Lung (tissue), 12 donors: ENCODE data around the gene LARGE1. TPM values are rescaled to one million over a fixed set of nuclear protein-coding genes. Genes with fewer than 3 reads are reported as not detected.

Experiments used
- ATAC-seq: fragments of 200-7000 bp; cut with Tn5 transposase; one replicate; pipeline ENCODE4 v1.9.1; 2020; ENCODE audit warnings: moderate number of reproducible peaks; ENCODE audit not compliant: insufficient read depth, low FRiP score
- DNase-seq, 3 donors: peaks; one replicate each; pipeline ENCODE4 v3.0.0-alpha.2; 2013 to 2017
- H3K27ac ChIP-seq, 2 donors: one replicate each; pipeline ENCODE4 v1.5.1; 2013; ENCODE audit warnings: mild to moderate bottlenecking in 2 of 2, moderate library complexity in 2 of 2, control low read depth in 1 of 2, inconsistent platforms in 1 of 2, low read depth in 1 of 2, low read length in 1 of 2
- H3K27me3 ChIP-seq, 3 donors: one replicate each; pipeline ENCODE4 v1.5.1; 2013; ENCODE audit warnings: low read length in 2 of 3; ENCODE audit not compliant: control insufficient read depth in 3 of 3, insufficient read depth in 3 of 3
- H3K36me3 ChIP-seq, 4 donors: one replicate each; pipeline ENCODE4 v1.5.1; 2013; ENCODE audit warnings: low read length in 4 of 4, mild to moderate bottlenecking in 1 of 4, moderate library complexity in 1 of 4; ENCODE audit not compliant: control insufficient read depth in 4 of 4, insufficient read depth in 4 of 4
- H3K4me1 ChIP-seq, 5 donors: one replicate each; pipeline ENCODE4 v1.5.1; 2013; ENCODE audit warnings: low read length in 5 of 5, mild to moderate bottlenecking in 2 of 5, moderate library complexity in 1 of 5; ENCODE audit not compliant: control insufficient read depth in 5 of 5, insufficient read depth in 5 of 5
- H3K4me3 ChIP-seq: one replicate; pipeline ENCODE4 v1.5.1; 2013; ENCODE audit warnings: mild to moderate bottlenecking, control low read depth, moderate library complexity
- H3K9ac ChIP-seq, 2 donors: one replicate each; pipeline ENCODE4 v1.5.1; 2013; ENCODE audit warnings: low read length in 2 of 2, control low read depth in 1 of 2; ENCODE audit not compliant: insufficient read depth in 1 of 2
- H3K9me3 ChIP-seq, 4 donors: one replicate each; pipeline ENCODE4 v1.5.1; 2013; ENCODE audit warnings: low read length in 3 of 4, mild to moderate bottlenecking in 1 of 4, moderate library complexity in 1 of 4; ENCODE audit not compliant: control insufficient read depth in 4 of 4, insufficient read depth in 3 of 4
- CTCF ChIP-seq: IDR thresholded peaks from 2 replicates; pipeline ENCODE4 v1.5.1; 2012; ENCODE audit warnings: mild to moderate bottlenecking; ENCODE audit errors: control extremely low read depth, extremely low read depth
- WGBS, 2 donors: extraction: QIAGEN DNeasy Blood & Tissue Kit; methylation state at CpG; one replicate each; pipeline ENCODE4 v1.1.7; 2013; 5-methylcytosine and 5-hydroxymethylcytosine counted together
- polyA plus RNA-seq, 2 donors: library from polyadenylated mRNA; stranded (reverse); fragments of 200-250 nt; gene quantifications; one replicate each; pipeline ENCODE4 v1.2.1, GENCODE V29; 2013
- total RNA-seq, 2 donors: library from RNA; depleted of rRNA in 1 of 2; stranded (reverse); fragments of >200 nt in 1 of 2; gene quantifications; one replicate each; pipeline ENCODE4 v1.2.1, GENCODE V29; 2014 to 2021
- donor health status: control.
- donor health status: control.
- donor health status: Bipolar disorder and iron deficiency.
- donor health status: healthy.
- donor health status: DM: yes; HTN: yes; CAD: no.

The LARGE1 gene
- total and polyA plus RNA-seq, 4 donors: 2.9 to 41.1 (median 15.4) TPM

GRCh38 chr22:33518405-33518804, 401.9 kb downstream of the LARGE1 start:
- Histone ChIP-seq H3K4me1 (peaks cover 0 to 3% (median 0%) of the 10 kb centered on the region in 5 donors), H3K36me3 (no peaks in the 10 kb centered on the region), H3K4me3 (no peak overlapping the region), H3K27me3 (no peaks in the 10 kb centered on the region), H3K9ac (no peak overlapping the region), H3K27ac (no peak overlapping the region), H3K9me3 (peaks cover 0 to 4% (median under 1%) of the 10 kb centered on the region in 4 donors)
- TF ChIP-seq CTCF: no peak
- DNase-seq: no peak
- 96 to 98% methylated on average over 7 of the region's 7 CpGs for WGBS, 2 donors
- no peak for ATAC-seq

- H3K4me3 ChIP-seq: no peak overlapping the region
- H3K36me3 ChIP-seq: no peaks in the 10 kb centered on the region
- no peak overlapping the region for H3K9ac ChIP-seq
- no peak overlapping the region for H3K27ac ChIP-seq
- ATAC-seq: no peak
- no peaks in the 10 kb centered on the region for H3K27me3 ChIP-seq
- H3K9me3 ChIP-seq: no peaks in the 10 kb centered on the region
- no peak for TF ChIP-seq CTCF
- WGBS, 2 donors: 86 to 88% methylated on average over 8 of the region's 8 CpGs
- DNase-seq: no peak
- peaks cover 0 to 3% (median 0%) of the 10 kb centered on the region in 5 donors for H3K4me1 ChIP-seq
Observed at GRCh38 chr22:33515795-33516194, 404.5 kb downstream of the LARGE1 start.

- H3K4me3 ChIP-seq: no peak overlapping the region
- WGBS, 2 donors: 76 to 82% methylated on average over 7 of the region's 7 CpGs
Observed at GRCh38 chr22:33513388-33514338, 406.6 kb downstream of the LARGE1 start.

More at GRCh38 chr22:33513388-33514338, 406.6 kb downstream of the LARGE1 start:
- H3K27ac ChIP-seq: no peak overlapping the region
- H3K9ac ChIP-seq: no peak overlapping the region
- H3K9me3 ChIP-seq: no peaks in the 10 kb centered on the region
- no peaks in the 10 kb centered on the region for H3K27me3 ChIP-seq
- DNase-seq (no peak), ATAC-seq (no peak)
- TF ChIP-seq CTCF: no peak
- H3K4me1 ChIP-seq: peaks cover 0 to 3% (median 0%) of the 10 kb centered on the region in 5 donors
- no peaks in the 10 kb centered on the region for H3K36me3 ChIP-seq
